ENCODE data around the gene SERPINI2.
A peak's percentile ranks its signal among the peaks of the same experiment; 100 is the strongest.

DNA sequence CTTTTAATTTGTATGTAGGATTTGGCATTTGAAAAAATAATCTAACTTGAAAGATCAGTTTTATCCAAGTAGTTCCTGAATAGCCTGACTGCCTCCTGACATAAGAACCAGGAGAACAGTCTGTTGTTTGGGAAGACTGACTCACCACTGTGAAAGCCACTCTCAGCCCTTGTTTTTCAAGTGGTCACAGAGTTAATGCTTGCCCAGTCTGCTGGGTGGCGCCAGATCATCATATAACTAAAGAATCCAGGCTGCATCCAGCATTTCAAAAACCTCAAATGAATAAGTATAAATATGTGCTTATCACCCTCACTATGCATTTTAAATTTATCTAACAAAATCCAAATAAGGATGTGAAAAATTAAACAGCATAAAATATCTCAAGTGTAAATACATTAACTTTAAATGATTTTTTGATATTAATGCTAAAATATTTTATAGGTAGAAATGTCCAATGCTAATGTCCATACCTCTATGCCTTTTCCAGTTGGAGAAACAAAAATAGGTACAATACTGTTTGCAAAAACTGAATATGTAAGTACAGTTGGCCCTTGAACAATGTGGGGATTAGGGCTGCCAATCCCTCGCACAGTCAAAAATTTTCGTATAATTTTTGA lies 66.9 kb downstream of the SERPINI2 start:
- TF ChIP-seq CTCF (conservative IDR thresholded peaks at IDR 0.05), result peak; percentile 86
- no peak for TF ChIP-seq ZFX (IDR thresholded peaks at IDR 0.05)
